Right lobe of liver (tissue), 4 donors: ENCODE results near the gene CDIP1.

Experiments
- CTCF ChIP-seq, 4 donors: fragments of 200-600 bp in 3 of 4; fragments of 450-650 bp in 1 of 4; IDR thresholded peaks; one replicate each; pipeline versions ENCODE4 v1.5.1 to v1.8.0; 2016 to 2022; ENCODE audit warnings: antibody characterized with exemption in 4 of 4, mild to moderate bottlenecking in 2 of 4
- POLR2A ChIP-seq: fragments of 450-650 bp; IDR thresholded peaks from one replicate; pipeline ENCODE4 v1.6.1; 2017; ENCODE audit warnings: antibody characterized with exemption, mild to moderate bottlenecking
- donor health status: DM: no; HTN: no; CAD: no.
- donor health status: DM: no; HTN: no; CAD: no.
- donor health status: DM: no; HTN: yes; CAD: no.

- TF ChIP-seq CTCF (IDR thresholded peaks at IDR 0.05) (no peak), POLR2A (no peak)
These were observed 4.3 kb downstream of the CDIP1 start for GRCh38 chr16:4534151-4534790.
